HepG2 (cell line): ENCODE data around the gene KLHL12.

Source experiments
- ARNT ChIP-seq: fragments of 450-650 bp; IDR thresholded peaks from 2 replicates; pipeline ENCODE4 v1.6.1; 2017
- BRF2 ChIP-seq: sonication (generic); formaldehyde crosslinking; IDR thresholded peaks from 2 replicates; pipeline ENCODE4 v1.8.1; 2022; ENCODE audit warnings: mild to moderate bottlenecking, missing genetic modification reagents
- EZH2 ChIP-seq: conservative IDR thresholded peaks from 2 replicates; pipeline ENCODE4 v1.6.1; 2012; ENCODE audit warnings: mild to moderate bottlenecking, low read depth, low read length, moderate library complexity
- RBM39 ChIP-seq: fragments of 200-400 bp; formaldehyde crosslinking; IDR thresholded peaks from one replicate; pipeline ENCODE4 v1.6.1; 2018; ENCODE audit warnings: antibody characterized with exemption, mild to moderate bottlenecking, low read depth, low read length; ENCODE audit not compliant: poor library complexity, severe bottlenecking
- ZC3H4 ChIP-seq: sonication (generic); formaldehyde crosslinking; IDR thresholded peaks from 2 replicates; pipeline ENCODE4 v1.4.0; 2020; ENCODE audit warnings: missing genetic modification reagents, borderline replicate concordance
- TF ChIP-seq, protein P1 (sequence below): sonication (generic); formaldehyde crosslinking; IDR thresholded peaks from 2 replicates; pipeline ENCODE4 v1.5.0; 2020; ENCODE audit warnings: mild to moderate bottlenecking, missing genetic modification reagents, moderate library complexity

DNA sequence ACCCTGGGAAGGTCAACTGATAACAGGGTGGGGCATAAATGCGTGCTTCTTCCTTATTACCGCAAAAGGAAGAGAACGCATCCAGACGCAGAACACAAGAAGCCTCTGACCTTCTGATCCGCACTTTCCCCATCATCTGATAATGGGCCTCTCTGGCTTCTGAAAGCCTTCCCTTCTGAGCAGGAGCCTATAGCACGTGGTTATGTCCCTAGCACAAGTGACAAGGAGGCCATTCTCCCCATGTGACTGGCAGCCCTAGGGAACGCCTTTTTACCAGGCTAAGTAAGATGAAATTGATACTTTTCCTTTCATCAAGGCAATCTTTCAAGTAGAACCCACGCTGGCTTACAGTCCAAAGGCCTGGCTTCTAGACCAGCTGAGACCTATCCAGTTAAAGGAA lies 72.2 kb downstream of the KLHL12 start:
- TF ChIP-seq ARNT: no peak
- no peak for TF ChIP-seq EZH2
- no peak for TF ChIP-seq BRF2 (CRISPR knock-in tag)
- no peak for TF ChIP-seq ZC3H4 (CRISPR knock-in tag)
- TF ChIP-seq RBM39: no peak
- TF ChIP-seq, protein P1, sequence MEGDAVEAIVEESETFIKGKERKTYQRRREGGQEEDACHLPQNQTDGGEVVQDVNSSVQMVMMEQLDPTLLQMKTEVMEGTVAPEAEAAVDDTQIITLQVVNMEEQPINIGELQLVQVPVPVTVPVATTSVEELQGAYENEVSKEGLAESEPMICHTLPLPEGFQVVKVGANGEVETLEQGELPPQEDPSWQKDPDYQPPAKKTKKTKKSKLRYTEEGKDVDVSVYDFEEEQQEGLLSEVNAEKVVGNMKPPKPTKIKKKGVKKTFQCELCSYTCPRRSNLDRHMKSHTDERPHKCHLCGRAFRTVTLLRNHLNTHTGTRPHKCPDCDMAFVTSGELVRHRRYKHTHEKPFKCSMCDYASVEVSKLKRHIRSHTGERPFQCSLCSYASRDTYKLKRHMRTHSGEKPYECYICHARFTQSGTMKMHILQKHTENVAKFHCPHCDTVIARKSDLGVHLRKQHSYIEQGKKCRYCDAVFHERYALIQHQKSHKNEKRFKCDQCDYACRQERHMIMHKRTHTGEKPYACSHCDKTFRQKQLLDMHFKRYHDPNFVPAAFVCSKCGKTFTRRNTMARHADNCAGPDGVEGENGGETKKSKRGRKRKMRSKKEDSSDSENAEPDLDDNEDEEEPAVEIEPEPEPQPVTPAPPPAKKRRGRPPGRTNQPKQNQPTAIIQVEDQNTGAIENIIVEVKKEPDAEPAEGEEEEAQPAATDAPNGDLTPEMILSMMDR (CRISPR knock-in tag): no peak
